Spleen (tissue), 7 donors: ENCODE measurements around the gene EBLN1.

Experiments
- CTCF ChIP-seq, 11 experiments: fragments of 200-600 bp in 7 of 11; fragments of 450-650 bp in 4 of 11; sonication (generic) in 4 of 11; IDR thresholded peaks in 8 of 11; conservative IDR thresholded peaks in 3 of 11; 1 replicate in 7 of 11; 2 replicates in 4 of 11; pipeline versions ENCODE4 v1.4.0 to v1.8.0; 2016 to 2021; ENCODE audit warnings: antibody characterized with exemption in 11 of 11, inconsistent platforms in 4 of 11, mild to moderate bottlenecking in 1 of 11
- POLR2A ChIP-seq, 3 donors: fragments of 450-650 bp; IDR thresholded peaks; one replicate each; pipeline ENCODE4 v1.5.1; 2017; ENCODE audit warnings: antibody characterized with exemption in 3 of 3, mild to moderate bottlenecking in 1 of 3
- POLR2AphosphoS5 ChIP-seq, 3 donors: sonication (generic); formaldehyde crosslinking; IDR thresholded peaks; one replicate each; pipeline ENCODE4 v1.5.1; 2017; ENCODE audit warnings: antibody characterized with exemption in 3 of 3
- donor health status: DM: no; HTN: no; CAD: no; lungs with moderate emphysema.
- donor health status: DM: no; HTN: no; CAD: no.
- donor health status: DM: no; HTN: no; CAD: no.

DNA sequence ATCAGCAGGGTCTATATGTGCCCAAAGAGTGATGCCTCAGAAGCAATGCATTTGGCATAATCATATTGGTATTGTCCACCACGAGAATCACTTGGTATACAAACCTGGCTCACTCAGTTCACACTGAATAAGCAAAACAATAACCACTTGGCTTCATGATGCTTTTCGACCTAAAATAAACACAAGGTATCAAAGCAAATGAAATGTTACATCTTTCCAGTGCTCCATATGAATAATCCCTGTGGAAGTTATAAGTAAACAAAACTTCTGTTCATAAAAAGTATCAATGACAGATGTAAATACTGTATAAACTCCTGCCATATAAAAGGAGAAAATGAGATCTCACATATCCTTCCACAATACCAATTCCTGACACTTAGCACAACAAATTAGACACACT, 29.8 kb upstream of the EBLN1 start:
- no peak for TF ChIP-seq CTCF (IDR thresholded peaks at IDR 0.05 in 8 of 11, conservative IDR thresholded peaks at IDR 0.05 in 3 of 11)
- no peak for TF ChIP-seq POLR2AphosphoS5 (IDR thresholded peaks at IDR 0.05)
- no peak for TF ChIP-seq POLR2A (IDR thresholded peaks at IDR 0.05)
